ENCODE measurements around the gene CNPY2. TPM values are rescaled to one million over a fixed set of nuclear protein-coding genes. Genes with fewer than 3 reads are reported as not detected.

The CNPY2 gene
- 107 and 108 TPM in 2 replicates for total RNA-seq

DNA sequence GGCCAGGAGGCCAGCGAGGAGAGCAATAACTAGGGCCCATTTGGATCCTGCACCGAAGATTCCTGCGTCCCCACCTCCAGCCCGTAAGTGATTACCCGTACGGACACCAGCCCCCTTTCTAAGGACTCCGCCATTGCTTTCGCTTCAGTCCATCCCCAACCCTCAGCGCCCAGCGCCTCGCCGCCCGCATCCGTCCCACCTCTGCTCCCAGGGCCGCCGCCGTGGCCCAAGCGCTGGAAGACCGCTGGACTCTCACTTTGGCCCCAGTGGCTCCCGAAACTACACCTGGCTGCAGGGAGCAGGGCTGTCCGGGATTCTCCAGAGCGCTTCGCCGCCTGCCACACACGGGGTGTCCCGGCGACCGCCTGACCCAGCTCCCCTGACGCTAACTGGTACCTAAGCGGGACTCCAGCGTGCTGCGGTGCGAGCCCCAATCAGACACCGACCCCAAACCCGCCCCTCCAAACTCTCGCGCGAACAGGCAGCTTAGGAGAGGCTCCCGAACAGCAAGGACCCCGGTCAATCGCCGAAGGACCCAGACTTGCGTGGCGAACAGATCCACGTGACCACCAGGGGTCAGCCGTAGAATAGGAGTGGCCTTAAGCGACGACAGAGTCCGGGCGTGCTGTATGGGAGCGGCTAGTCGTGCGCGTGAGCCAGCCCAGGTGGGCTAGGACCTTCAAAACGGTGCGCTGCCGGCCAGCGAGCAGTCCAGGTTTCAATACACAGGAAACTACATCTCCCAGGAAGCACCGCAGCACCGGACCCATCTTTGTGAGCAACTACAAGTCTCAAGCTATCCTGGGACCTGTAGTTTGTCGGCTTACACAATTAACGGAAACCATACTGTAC, at the start of gene CNPY2:
Gene CNPY2, minus strand, starts transcription at position 367 of the 852 bp plus-strand sequence. CDS start 771 bp downstream, outside the sequence.

GRCh38 chr12:56362130-56363059, 46.6 kb upstream of the CNPY2 start, which contains the start of gene APOF:
Gene APOF, minus strand, starts transcription at chr12:56362857. Its CDS starts 112 bp downstream, at chr12:56362745.

GRCh38 chr12:56359851-56360767, 44.3 kb upstream of the CNPY2 start, which contains the start of gene STAT2:
Gene STAT2, minus strand, starts transcription at chr12:56360107. Its CDS starts 3,536 bp downstream, at chr12:56356571.

DNA sequence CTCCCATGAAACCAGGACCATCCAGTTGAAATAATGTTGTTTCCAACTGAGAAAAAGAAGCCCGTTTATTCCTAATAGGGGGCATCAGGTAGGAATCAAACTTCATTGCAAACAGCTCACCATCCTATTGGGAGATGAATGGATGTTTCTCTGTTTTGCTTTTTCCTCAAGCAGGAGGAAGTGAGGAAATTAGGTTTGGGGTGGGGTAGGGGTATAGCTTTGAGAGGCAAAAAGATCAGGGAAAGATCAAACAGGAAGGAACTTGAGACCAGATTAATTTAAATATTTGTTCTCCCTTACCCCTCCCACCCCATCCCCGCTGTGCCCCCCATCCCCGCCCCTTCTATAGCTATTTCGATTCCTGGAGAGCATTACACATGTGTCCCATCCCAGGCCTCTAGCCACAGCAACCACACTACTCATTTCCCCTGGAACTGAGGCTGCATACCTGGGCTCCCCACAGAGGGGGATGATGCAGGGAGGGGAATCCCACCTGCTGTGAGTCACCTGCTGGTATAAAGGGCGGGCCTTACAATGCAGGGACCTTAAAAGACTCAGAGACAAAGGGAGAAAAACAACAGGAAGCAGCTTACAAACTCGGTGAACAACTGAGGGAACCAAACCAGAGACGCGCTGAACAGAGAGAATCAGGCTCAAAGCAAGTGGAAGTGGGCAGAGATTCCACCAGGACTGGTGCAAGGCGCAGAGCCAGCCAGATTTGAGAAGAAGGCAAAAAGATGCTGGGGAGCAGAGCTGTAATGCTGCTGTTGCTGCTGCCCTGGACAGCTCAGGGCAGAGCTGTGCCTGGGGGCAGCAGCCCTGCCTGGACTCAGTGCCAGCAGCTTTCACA, 22.7 kb upstream of the CNPY2 start, which contains the start of gene IL23A:
Gene IL23A, plus strand, starts transcription at position 577 of the 850 bp plus-strand sequence. Its CDS starts 161 bp downstream, at position 738.

DNA sequence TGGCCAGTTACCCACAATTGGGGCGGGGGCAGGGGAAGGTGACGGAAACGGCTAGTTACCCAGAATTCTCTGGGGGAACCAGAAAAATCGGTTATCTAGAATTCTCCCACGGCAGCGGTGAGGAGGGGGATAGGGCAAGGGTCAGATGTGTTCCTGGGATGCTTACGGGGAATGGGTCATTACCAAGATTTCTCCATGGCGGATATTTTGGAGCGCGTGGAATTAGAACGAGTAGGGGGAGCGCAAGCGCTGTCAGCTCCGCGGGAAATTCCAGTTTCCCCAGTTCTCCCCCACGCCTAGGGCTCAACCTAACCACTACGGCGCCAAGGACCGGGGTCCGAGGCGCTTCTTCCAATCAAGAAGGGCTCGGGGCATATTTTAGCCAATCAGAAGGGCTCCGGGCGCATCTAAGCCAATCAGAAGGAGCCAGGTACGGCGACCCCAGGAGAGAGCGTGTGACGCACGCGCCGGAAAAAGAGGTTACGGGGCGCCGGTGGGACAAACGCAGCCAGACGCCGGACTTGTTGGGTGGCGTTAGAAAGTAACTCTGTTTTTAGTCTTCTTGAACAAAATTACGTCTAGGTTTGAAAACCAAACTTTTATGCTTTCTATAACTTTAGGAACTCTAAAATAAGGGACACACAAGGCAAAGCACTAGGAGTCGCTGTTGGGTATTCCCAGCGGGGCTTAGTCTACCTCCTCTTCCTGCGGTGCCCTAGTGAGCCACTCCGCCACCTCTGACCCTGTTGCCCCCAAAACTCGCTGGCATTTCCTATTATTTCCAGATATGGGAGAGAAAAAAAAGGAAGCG, 18.1 kb upstream of the CNPY2 start, which contains the start of gene PAN2:
Gene PAN2, minus strand, starts transcription at position 322 of the 811 bp plus-strand sequence. CDS start 906 bp downstream, outside the sequence.

GRCh38 chr12:56299853-56300643, 15.7 kb downstream of the CNPY2 start, which contains the start of gene CS:
Gene CS, minus strand, starts transcription at chr12:56300330. Its CDS starts 129 bp downstream, at chr12:56300201.

DNA sequence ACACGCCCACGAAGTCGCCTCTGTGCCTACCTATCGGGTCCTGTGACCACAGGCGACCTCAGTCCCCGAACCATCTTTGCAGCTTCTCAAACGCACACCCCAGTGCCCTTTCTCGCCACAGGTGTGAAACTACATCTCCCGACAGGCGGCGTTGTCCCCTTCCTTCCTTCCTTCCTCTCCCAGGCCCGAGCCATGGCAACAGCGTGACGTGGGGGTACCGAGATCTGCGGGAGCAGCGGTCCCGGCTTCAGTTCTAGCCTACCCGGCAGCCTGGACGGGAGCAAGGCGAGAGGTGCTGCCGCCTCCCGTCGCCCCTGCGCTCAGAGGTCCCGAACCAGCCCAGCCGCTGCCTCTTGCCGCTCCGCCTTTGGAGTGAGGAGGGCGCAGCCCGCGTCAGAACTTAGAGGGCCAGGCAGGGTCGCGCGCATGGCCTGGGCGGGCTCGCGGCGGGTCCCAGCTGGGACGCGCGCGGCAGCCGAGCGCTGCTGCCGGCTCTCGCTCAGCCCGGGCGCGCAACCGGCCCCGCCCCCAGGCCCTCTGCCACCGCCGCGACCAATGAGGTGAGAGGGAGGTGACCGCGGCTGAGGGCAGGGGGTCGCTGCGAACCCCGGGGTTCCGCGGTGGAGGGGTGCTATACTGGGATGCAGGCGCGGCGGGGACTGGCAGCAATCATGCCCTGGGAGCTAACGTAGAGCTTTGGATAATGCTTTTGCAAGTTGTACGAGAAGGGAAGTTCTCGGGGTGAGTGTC, 48.9 kb downstream of the CNPY2 start, which contains the start of gene COQ10A:
Gene COQ10A, plus strand, starts transcription at position 250 of the 750 bp plus-strand sequence. Its CDS starts 177 bp downstream, at position 427.

Other genes with a start within 250 kb of the CNPY2 start
- gene ERBB3, start 235.8 kb downstream of the CNPY2 start, total RNA-seq, result not detected in 2 replicates
- 183 and 202 TPM in 2 replicates for gene PA2G4, start 211.4 kb downstream of the CNPY2 start, total RNA-seq
- gene RPL41, start 199.4 kb downstream of the CNPY2 start, total RNA-seq, result 2,181 and 3,254 TPM in 2 replicates
- 2.5 and 3.0 TPM in 2 replicates for gene ZC3H10, start 197.7 kb downstream of the CNPY2 start, total RNA-seq
- 247 and 287 TPM in 2 replicates for gene ESYT1, start 187.7 kb downstream of the CNPY2 start, total RNA-seq
- gene MYL6B, start 163.4 kb downstream of the CNPY2 start, total RNA-seq, result 75.2 and 78.8 TPM in 2 replicates
- 4,496 and 4,852 TPM in 2 replicates for gene MYL6, start 157.6 kb downstream of the CNPY2 start, total RNA-seq
- gene SMARCC2, start 126.5 kb downstream of the CNPY2 start, total RNA-seq, result 40.6 and 44.5 TPM in 2 replicates
- gene RNF41, start 94.1 kb downstream of the CNPY2 start, total RNA-seq, result 46.2 and 57.4 TPM in 2 replicates
- 41.6 and 57.6 TPM in 2 replicates for gene NABP2, start 91.6 kb downstream of the CNPY2 start, total RNA-seq
- gene SLC39A5, start 85.9 kb downstream of the CNPY2 start, total RNA-seq, result not detected in 2 replicates
- gene ANKRD52, start 57.6 kb downstream of the CNPY2 start, total RNA-seq, result 17.7 and 18.9 TPM in 2 replicates
- gene COQ10A, start 49.0 kb downstream of the CNPY2 start, total RNA-seq, result 7.4 and 9.2 TPM in 2 replicates
- 156 and 157 TPM in 2 replicates for gene CS, start 15.7 kb downstream of the CNPY2 start, total RNA-seq
- 5.5 and 7.4 TPM in 2 replicates for gene PAN2, start 18.0 kb upstream of the CNPY2 start, total RNA-seq
- gene IL23A, start 22.9 kb upstream of the CNPY2 start, total RNA-seq, result 0.13 TPM in 1 of 2 replicates, not detected in the other
- 50.8 and 60.7 TPM in 2 replicates for gene STAT2, start 44.1 kb upstream of the CNPY2 start, total RNA-seq
- not detected in 2 replicates for gene APOF, start 46.9 kb upstream of the CNPY2 start, total RNA-seq
- 21.9 and 23.5 TPM in 2 replicates for gene TIMELESS, start 133.4 kb upstream of the CNPY2 start, total RNA-seq
- not detected in 2 replicates for gene MIP, start 138.7 kb upstream of the CNPY2 start, total RNA-seq
- gene SPRYD4, start 152.6 kb upstream of the CNPY2 start, total RNA-seq, result 2.0 and 2.4 TPM in 2 replicates
- not detected in 2 replicates for gene GLS2, start 172.2 kb upstream of the CNPY2 start, total RNA-seq
- gene RBMS2, start 205.8 kb upstream of the CNPY2 start, total RNA-seq, result 35.1 and 41.6 TPM in 2 replicates

All from mammary microvascular endothelial cell (primary cell).